ENCODE measurements around the gene ASAP3.

GRCh38 chr1:23530747-23531561 is 47.0 kb upstream of the ASAP3 start, which contains the start of gene E2F2:
- TF ChIP-seq EZH2 (IDR thresholded peaks at IDR 0.05; ENCODE audit: borderline replicate concordance) (no peak), CTCF (IDR thresholded peaks at IDR 0.05; ENCODE audit: poor library complexity) (no peak)

Data from hepatocyte (in vitro differentiated cells).